ENCODE results near the gene BCAS3.
"Not testable (repeated sequence)": the region's sequence is repeated elsewhere in the genome, so short reads cannot be mapped to it uniquely, and the experiment has no call there.

Gene BCAS3

DNA sequence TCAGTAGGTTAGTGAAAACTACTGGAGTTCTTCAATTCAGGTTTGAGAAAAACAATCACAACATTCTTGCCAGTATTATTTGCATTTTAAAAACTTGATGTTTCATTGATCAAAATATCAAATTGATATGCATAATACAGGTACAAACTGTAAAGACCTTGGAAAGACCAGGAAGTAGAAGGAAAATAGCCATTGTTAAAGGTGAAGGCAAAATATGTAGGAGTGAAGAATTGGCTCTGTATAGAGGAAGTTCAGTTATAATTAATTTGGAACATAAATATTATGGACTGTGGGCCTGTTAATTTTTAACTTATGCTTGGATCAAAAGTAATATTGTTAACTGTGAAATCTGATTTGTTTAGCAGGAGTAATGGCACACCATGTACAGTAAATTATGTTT lies 112.6 kb downstream of the BCAS3 start:
- no peak for DNase-seq (ENCODE audit: low read depth in 2 of 2)

DNA sequence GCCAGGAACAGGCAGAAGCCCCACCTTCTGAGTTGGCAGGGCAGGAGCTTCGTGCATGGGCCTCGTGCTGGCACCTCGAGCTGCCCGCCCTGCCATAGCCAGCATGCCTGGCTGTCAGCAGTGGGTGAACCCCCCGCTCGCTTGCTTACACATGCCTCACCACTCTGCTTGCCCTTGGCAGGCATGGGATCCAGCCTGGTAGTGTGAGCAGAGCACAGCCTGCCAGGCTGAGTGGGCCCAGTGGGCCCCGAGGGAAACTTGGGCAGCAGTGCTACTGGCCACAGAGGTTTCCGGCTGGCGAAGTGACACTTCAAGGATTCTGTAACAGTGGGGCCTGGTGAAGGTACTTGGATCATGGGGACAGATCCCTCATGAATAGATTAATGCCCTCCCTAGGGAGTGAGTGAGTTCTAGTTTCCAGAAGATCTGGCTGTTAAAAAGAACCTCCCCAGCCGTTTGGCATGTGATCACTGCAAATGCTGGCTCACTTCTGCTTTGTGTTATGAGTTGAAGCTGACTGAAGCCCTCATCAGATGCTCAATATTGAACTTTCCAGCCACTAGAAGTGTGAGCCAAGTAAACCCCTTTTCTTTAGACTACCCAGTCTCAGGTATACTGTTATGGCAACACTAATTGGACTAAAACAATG lies 114.7 kb downstream of the BCAS3 start:
- DNase-seq (ENCODE audit: low read depth in 2 of 2), result no peak

DNA sequence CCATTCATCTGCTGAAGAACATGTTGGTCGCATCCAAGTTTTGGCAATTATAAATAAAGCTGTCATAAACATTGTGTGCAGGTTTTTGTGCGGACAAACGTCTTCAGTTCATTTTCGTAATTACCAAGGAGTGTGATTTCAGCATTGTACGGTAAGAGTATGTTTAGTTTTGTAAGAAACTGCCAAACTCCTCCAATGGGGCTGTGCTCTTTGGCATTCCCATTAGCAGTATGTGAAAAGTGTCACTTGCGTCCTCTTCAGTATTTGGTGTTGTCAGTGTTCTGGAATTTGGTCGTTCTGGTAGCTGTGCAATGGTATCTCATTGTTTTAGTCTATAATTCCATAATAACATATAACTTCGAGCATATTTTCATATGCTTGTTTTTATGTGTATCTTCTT lies 120.9 kb downstream of the BCAS3 start:
- no peak for DNase-seq (ENCODE audit: low read depth in 2 of 2)

DNA sequence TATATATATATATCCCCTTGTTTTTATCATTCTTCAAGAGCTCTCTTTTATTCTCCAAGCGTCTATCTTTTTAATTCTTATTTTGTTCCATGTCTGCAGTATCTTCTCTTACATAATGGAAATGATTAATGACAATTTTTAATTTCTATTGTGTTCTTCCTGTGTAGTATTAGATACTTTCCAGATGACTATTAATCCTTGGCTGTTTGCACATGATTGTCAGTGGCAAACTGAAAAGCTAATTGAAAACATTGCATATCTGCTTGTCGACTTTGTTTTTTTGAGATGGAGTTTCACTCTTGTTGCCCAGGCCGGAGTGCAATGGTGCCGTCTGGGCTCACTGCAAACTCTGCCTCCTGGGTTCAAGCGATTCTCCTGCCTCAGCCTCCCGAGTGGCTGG lies 124.7 kb downstream of the BCAS3 start:
- DNase-seq (ENCODE audit: low read depth in 2 of 2), result no peak

DNA sequence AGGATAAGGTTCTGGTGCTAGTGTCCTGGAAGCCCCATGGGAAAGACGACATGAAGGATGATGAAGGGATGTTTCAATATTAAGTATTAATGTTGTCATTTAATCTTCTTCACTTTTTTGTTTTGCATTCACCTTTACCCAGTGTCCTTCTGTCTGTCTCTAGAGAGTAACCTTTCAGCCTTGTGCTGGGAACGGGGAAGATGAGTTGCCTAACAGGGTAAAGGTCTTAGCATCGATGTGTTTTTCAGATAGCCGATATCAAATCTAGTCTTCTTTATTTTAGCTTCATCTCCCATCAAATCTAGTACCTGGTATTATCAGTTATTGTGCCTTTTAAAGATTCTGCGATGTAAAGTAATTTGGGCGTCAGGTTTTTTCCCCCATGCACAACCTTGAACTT lies 125.4 kb downstream of the BCAS3 start:
- DNase-seq (ENCODE audit: low read depth in 2 of 2), result no peak

DNA sequence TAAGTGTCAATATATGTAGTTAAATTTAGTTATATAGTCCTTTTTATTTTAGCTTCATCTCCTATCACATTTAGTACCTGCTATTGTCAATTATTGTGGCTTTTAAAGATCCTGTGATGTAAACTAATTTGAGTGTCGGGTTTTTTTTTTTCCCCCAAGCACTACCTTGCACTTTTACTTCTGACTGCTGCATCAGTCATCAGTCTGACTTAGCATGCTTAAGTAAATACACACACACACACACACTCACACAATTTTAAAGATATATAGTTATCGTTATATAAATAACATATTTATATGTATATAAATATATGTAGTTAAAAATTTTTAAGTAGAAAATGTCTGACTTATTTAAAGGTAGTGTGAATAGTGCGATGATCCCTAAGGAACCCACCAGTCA lies 127.2 kb downstream of the BCAS3 start:
- DNase-seq (ENCODE audit: low read depth in 2 of 2), result no peak

DNA sequence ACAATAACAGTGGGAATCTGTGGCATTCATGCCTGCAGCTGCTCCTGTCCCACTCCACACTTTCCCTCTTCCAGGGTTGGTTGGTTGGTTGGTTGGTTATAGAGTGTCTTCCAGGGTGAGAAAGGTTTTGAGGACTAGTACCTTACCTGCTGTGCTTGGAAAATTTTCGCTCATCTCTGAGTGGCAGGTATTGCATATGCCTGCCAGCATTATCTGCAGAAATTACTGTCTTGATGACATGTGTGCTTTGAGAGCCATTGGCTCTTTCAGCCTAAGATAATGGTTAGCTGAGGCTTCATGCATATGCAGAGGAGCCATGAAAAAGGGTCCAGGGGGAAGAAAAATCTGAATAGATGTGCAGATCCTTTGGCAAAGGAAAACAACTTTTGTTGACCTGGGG lies 131.8 kb downstream of the BCAS3 start:
- DNase-seq (ENCODE audit: low read depth in 2 of 2), result no peak

DNA sequence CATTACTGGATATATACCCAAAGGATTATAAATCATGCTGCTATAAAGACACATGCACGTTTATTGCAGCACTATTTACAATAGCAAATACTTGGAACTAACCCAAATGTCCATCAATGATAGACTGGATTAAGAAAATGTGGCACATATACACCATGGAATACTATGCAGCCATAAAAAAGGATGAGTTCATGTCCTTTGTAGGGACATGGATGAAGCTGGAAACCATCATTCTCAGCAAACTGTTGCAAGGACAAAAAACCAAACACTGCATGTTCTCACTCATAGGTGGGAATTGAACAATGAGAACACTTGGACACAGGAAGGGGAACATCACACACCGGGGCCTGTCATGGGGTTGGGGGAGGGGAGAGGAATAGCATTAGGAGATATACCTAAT lies 137.3 kb downstream of the BCAS3 start:
- not testable (repeated sequence) for DNase-seq (ENCODE audit: low read depth in 2 of 2)

DNA sequence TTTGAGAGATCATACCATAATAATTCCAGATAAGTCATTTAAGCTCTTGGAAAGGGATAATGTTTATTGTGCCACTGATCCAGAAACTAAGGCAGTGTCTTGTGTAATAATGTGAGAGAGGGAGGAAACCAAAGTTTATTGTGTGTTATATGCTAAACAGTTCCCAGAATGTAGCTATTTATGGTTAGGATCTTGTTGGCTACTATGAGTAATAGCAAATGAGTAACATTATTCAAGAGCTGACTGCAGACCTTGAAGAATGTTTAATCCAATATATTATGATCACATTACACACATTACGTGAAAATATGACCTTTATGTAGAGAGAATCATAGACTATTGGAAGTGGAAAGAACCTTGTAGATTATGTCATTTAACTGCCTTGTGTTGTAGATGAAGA lies 139.5 kb downstream of the BCAS3 start:
- no peak for DNase-seq (ENCODE audit: low read depth in 2 of 2)

DNA sequence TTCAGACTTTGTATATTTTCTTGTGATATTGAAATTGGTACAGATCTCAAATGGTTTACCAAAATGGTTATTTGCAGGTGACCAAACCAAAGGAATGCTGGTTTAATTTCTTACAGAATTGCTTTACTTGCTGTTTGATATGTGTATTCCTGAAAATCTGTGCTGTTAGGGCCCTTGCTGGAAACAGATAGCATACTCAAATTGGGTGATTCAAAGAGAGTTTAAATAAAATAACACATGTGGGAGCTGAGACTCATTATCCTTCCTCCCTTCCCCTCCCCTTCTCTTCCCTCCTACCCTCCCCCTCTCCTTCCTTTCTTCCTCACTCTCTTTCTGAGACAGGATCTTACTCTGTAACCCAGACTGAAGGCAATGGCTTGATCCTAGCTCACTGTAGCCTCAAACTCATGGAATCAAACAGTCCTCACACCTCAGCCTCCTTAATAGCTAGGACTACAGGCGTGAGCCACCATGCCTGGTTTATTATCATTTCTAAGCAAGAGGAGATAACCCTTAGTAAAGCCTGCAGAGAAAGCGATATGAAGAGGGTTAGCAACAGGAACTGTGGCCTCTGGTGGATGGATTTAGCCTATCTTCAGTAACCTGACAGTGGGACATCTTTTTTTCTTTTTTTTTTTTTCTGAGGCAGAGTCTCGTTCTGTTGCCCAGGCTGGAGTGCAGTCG lies 141.9 kb downstream of the BCAS3 start:
- no peak for DNase-seq (ENCODE audit: low read depth in 2 of 2)

DNA sequence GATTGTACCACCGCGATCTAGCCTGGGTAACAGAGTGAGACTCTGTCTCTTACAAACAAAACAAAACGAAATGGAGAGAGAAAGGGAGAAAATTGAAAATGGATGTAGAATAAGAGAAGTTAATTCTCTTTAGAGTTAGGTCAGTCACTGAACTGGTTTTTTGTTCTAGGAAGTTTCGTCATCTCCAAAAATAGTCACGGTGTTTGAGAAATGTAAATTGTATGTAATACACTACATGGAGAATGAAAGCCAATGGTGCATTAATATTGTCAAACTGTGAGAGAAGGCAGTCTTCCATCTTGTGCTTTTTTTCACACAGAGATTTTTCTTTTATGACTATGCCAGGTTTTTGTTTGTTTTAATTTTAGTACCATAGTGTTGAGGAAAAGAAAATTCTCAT lies 145.9 kb downstream of the BCAS3 start:
- DNase-seq (ENCODE audit: low read depth in 2 of 2), result no peak

DNA sequence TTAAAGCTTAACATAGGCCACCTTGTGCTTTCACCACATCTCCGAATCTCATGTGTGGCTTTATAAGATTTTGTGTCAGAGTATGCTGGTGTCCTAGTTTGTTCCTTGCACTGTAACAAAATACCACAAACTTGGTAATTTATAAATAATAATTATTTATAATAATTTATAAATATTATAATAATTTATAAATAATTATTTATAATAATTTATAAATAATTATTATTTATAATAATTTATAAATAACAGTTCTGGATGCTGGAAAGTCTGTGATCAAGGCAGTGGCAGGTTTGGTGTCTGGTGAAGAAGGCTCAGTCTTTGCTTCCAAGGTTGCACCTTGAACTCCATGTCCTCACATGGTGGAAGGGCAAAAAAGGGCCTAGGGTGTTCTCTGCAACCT lies 147.7 kb downstream of the BCAS3 start:
- no peak for DNase-seq (ENCODE audit: low read depth in 2 of 2)

DNA sequence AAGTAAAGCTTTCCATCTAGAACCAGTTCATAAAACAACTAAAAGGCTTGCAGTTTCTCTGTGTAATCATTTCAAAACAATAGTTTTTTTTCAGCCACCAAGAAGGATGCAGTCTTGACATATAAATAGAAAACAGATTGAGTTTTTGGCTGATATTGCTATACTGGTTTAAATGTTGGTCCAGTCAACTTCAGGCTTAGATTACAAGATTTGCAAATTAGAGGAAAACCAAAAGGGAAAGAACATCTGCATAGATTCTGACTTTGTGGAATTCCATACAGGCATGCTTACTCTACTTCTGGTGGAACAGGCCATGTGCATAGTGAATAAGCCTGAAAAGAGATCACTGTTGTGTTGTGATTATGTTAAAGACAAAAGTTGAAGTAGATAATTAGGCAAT lies 150.3 kb downstream of the BCAS3 start:
- no peak for DNase-seq (ENCODE audit: low read depth in 2 of 2)

DNA sequence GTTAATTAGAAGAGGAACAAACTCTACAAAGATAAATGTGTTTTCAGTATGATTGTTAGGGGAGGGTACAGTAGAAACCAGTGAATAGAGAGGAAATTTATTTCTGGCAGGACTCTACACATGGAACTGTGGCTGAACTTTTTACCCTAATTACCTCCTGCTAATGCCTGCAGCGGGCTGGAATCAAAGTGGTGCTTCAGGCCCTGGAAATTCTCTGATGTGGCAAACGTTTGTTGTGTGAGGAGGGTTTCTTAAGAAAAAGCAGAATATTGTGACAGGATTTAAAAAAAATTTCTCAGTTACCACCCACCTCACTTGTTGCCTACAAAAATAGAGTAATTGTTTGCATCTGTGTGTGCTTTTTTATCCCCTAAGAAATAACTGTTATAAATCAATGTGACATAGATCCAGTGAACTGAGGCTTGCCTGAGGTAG lies 154.5 kb downstream of the BCAS3 start:
- no peak for DNase-seq (ENCODE audit: low read depth in 2 of 2)

DNA sequence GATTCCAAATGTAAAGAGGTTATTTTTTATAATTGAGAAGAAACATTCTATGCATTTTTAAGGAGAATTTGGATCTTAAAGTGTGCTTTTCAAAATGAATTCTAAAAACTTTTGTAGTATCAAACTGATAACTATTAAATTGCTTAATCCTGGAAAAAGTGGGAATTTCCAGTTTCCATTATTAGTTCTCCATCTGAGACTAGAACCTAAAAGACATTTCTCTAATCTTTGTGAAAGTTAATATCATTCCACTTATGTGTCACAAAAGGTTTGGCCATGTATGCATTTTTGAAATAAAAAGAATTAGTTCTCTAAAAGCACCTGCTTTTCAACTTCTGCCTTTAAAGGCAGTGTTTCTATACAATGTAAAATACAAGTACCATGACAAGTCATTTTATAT lies 155.0 kb downstream of the BCAS3 start:
- no peak for DNase-seq (ENCODE audit: low read depth in 2 of 2)

DNA sequence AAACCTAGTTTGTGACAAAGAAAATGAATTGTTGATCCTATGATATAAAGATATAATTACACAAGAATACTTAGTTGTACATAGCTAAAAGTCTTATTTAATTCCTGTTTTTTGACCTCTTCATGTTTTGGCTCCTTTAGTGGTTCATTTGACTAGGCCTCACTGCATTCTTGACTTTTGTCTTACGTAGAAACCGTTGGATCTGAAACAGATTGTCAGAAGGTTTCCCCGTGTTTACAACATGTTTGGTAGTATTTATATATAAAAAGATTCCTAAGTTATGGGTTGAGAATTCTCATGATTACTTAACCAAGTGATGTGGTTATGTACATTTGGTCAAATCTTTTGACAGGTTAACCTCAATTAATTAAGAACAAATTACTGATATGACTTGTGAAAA lies 162.8 kb downstream of the BCAS3 start:
- DNase-seq (ENCODE audit: low read depth in 2 of 2), result no peak

DNA sequence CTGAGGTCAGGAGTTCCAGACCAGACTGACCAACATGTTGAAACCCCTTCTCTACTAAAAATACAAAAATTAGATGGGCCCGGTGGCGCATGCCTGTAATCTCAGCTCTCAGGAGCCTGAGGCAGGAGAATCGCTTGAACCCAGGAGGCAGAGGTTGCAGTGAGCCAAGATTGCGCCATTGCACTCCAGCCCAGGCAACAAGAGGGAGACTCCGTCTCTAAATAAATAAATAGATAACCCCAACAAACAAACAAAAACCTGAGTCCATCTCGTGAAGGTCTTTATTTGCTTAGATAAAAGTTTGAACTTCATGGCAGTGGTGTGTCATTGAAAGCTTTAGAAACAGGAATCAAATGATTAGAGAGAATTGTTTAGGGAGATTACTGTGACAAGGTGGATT lies 167.4 kb downstream of the BCAS3 start:
- no peak for DNase-seq (ENCODE audit: low read depth in 2 of 2)

DNA sequence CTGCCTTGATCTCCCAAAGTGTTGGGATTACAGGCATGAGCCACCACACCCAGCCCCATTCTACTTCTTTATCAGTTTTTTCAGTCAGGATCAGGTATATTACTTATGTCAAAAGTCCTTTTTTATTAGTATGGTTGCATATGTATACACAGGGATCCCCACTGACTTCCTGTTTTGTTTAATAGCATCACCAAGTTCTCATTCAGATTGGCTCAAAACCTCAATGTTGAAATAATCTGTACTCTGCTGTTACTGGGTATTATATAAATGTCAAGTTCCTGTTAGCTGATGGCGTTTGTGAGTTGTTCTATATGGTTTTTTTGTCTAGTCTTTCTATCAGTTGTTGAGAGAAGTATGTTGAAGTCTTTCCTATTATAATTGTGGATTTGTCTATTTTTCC lies 168.5 kb downstream of the BCAS3 start:
- DNase-seq (ENCODE audit: low read depth in 2 of 2), result no peak

DNA sequence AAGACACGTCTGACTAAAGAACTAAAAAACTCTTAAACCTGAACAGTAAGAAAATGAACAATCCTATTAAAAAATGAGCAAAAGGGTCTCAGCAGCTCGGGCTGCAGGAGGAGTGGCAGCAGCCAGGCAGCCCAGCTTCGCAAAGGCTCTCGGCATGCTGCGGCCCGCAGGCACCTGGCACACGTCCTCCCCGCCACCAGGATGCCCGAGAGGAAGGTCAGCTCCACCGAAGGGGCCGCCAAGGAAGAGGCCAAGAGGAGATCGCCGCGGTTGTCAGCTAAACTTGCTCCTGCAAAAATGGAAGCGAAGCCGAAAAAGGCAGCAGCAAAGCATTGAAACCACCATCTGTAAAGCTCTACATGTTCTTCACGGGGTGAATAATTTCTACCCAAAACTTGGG lies 173.5 kb downstream of the BCAS3 start:
- no peak for DNase-seq (ENCODE audit: low read depth in 2 of 2)

DNA sequence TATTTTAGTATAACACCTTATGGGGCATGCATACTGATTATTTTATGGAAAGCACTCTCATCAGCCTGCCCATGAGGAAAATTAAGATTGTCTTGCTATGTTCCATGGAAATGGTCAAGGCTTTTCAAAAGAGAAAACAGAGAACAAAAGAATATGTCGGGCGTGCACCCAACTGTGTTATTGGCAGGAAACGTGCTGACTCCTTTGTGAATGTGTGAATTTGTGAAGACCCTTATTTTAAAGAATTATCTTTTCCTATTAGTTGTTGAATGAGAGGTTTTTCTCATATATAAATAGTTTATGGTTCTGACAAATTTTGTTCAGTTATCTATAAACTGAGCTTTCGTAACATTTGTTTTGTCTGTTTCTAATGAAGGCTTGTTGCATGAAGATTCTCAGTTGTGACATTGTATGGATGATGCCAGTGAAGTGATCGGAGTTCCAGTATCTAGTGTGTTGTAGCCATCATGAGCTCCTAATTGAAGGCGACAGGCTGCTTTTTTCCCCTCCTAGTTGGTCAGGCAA lies 180.0 kb downstream of the BCAS3 start:
- DNase-seq (ENCODE audit: low read depth in 2 of 2), result no peak

DNA sequence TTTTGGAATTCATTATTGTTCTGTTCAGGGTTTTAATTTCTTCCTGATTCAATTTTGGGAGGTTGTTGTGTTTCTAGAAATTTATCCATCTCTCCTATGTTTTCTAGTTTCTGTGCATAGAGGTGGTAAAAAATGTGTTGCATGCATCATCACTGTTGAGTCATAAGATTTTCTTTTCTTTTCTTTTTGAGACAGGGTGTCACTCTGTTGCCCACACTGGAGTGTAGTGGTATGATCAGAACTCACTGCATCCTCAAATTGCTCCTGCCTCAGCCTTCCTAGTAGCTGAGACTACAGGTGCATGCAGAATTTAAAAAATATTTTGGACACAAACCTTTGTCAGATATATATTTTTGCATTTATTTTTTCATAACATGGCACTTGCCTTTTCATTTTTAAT lies 184.8 kb downstream of the BCAS3 start:
- DNase-seq (ENCODE audit: low read depth in 2 of 2), result no peak

DNA sequence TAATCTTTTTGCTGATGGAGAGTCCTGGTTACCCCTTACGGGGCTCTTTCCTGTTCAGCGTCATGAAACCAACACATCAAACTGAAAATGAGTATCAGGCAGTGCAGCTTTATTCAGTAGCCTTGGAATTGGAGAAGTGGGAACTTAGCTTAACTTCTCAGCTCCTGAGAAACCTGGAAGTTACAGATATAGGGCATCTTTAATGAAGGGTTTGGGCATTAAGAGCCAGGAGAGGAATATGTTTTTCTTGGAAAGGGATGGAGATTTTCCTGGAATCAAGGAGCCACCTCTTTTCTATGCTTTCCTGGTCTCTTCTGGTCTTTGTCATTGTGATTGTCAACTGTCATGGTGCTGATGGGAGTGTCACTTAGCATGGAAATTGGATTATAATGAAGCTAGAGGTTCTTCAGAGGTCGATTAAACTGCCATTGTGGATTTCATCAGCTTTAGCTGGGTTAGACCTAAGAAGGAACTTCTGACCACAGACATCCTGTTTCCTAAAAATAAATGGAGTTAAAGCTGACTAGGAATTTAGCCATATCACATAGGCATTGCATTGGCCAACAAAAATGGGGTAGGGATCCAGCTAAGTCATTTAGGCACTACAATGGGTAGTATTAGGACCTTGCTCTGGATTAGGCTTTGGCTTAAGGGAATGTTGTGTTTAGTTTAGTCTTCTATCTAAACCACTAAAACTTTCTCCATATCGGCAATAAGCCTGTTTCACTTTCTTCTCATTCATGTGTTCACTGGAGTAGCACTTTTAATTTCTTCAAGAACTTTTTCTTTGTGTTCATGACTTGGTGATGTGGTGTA lies 186.4 kb downstream of the BCAS3 start:
- no peak for DNase-seq (ENCODE audit: low read depth in 2 of 2)

DNA sequence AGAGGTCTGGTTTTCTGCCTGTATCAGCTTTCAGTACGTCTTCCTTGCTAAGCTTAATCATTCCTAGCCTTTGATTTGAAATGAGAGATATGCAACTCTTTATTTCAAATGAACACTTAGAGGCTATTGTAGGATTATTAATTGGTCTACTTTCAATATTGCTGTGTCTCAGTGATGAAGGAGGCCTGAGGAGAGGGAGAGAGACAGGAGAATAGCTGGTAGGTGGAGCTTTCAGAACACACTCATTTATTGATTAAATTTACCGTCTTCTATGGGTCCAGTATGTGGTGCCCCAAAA lies 187.0 kb downstream of the BCAS3 start:
- DNase-seq (ENCODE audit: low read depth in 2 of 2), result no peak
